Activated CD8-positive, alpha-beta T cell treated with anti-CD3 and anti-CD28 coated beads, Interleukin-2, amount 10 ng/mL, durations not matched to agents 7 days and 5 days (primary cell): Measurements from ENCODE around the gene RNMT. TPM values are rescaled to one million over a fixed set of nuclear protein-coding genes. Genes with fewer than 3 reads are reported as not detected.

ENCODE experiments used
- ATAC-seq: fragments of 150-1000 bp; cut with Tn5 transposase; one replicate; pipeline ENCODE4 v1.10.0; 2021; ENCODE audit warnings: moderate library complexity
- CTCF ChIA-PET: fragments of 350-600 bp; sonication (Branson Sonifier 250); formaldehyde crosslinking; loops from one replicate; lab custom pipeline; 2021; ENCODE audit warnings: antibody characterized with exemption; lab: Charles Lee
- POLR2A ChIA-PET: fragments of 350-600 bp; sonication (Branson Sonifier 250); formaldehyde crosslinking; loops from one replicate; lab custom pipeline; 2021; ENCODE audit warnings: antibody characterized with exemption; lab: Charles Lee
- DNase-seq: peaks from one replicate; pipeline ENCODE4 v3.0.0-alpha.2; 2020
- H3K27ac Mint-ChIP-seq: one replicate; pipeline ENCODE4 v1.8.0; 2021; ENCODE audit warnings: mild to moderate bottlenecking, mixed read lengths
- H3K27me3 Mint-ChIP-seq: one replicate; pipeline ENCODE4 v1.8.0; 2021; ENCODE audit warnings: low read depth, mixed read lengths
- H3K36me3 Mint-ChIP-seq: one replicate; pipeline ENCODE4 v1.8.0; 2021; ENCODE audit warnings: low read depth, mixed read lengths
- H3K4me1 Mint-ChIP-seq: one replicate; pipeline ENCODE4 v1.8.0; 2021; ENCODE audit warnings: low read depth, mixed read lengths
- H3K4me3 Mint-ChIP-seq: one replicate; pipeline ENCODE4 v1.8.0; 2021; ENCODE audit warnings: mild to moderate bottlenecking, mixed read lengths
- H3K9me3 Mint-ChIP-seq: one replicate; pipeline ENCODE4 v1.8.0; 2022; ENCODE audit warnings: mixed read lengths; ENCODE audit not compliant: insufficient read depth
- total RNA-seq, 2 experiments: library from RNA; stranded (reverse); gene quantifications; one replicate each; pipeline ENCODE4 v1.2.3, GENCODE V29; 2021

Gene RNMT
- total RNA-seq, 2 experiments from 2014 or later = 31.2 to 37.7 TPM

DNA sequence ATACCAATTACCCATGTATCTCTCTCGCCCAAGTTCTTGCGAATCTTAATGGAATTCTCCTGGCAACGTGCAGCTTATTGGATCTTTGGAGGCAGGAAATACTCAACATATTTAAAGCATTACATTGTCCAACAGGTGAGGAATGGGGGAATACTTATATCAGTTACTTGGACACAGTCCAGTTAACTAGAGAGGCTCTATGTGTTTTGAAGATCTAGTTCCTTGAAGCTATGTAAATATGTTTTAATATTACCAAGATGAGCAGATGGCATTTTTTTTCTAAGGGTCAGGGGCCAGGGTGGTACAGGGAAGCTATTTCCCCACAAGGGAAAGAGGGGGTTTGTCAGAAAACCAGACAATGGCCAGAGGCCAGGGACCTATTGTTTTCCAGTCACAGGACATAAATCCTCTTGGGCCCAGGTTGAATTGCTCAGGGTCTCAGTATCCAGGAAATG, 70.7 kb downstream of the RNMT start:
- H3K36me3 Mint-ChIP-seq = no peaks in the 10 kb centered on the region
- no peaks in the 10 kb centered on the region for H3K9me3 Mint-ChIP-seq
- DNase-seq = no peak
- ATAC-seq = no peak
- peaks cover 7% of the 10 kb centered on the region for H3K4me1 Mint-ChIP-seq
- H3K27me3 Mint-ChIP-seq = peaks cover 27% of the 10 kb centered on the region
- ChIA-PET CTCF (interaction anchor here (1.0 to 2.3 kb wide), 2 partner anchors 16 to 19 kb away, joined by 4 to 11 read pairs; no protein-coding TSS in a partner anchor), POLR2A (no interaction called here)
- H3K27ac Mint-ChIP-seq = no peak overlapping the region
- no peak overlapping the region for H3K4me3 Mint-ChIP-seq

DNA sequence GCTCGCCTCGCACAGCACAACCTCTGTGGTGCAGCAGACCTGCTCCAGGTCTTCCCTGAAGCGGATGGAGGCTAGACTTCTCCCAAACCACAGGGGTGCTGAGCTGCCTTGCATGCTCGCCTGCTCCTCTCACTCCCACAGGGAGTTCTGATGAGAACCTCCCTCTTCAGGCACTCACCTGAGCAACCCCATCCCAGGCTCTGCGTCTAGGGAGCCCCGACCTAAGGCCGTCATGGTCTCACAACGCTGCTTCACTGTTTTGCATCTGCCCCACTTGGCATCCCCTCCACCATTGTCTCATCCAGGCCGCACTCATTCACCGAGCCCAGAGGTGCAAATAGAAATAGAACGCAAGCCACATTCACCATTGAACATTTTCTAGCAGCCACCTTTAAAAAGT, 72.9 kb downstream of the RNMT start:
- Mint-ChIP-seq H3K27ac (no peak overlapping the region), H3K27me3 (peaks cover 40% of the 10 kb centered on the region), H3K4me1 (peaks cover 7% of the 10 kb centered on the region), H3K4me3 (no peak overlapping the region), H3K9me3 (no peaks in the 10 kb centered on the region), H3K36me3 (no peaks in the 10 kb centered on the region)
- DNase-seq = no peak
- ChIA-PET POLR2A (no interaction called here), CTCF (interaction anchor here (0.9 kb wide), 1 partner anchor 13 kb away, joined by 3 read pairs; no protein-coding TSS in a partner anchor)
- ATAC-seq = no peak

DNA sequence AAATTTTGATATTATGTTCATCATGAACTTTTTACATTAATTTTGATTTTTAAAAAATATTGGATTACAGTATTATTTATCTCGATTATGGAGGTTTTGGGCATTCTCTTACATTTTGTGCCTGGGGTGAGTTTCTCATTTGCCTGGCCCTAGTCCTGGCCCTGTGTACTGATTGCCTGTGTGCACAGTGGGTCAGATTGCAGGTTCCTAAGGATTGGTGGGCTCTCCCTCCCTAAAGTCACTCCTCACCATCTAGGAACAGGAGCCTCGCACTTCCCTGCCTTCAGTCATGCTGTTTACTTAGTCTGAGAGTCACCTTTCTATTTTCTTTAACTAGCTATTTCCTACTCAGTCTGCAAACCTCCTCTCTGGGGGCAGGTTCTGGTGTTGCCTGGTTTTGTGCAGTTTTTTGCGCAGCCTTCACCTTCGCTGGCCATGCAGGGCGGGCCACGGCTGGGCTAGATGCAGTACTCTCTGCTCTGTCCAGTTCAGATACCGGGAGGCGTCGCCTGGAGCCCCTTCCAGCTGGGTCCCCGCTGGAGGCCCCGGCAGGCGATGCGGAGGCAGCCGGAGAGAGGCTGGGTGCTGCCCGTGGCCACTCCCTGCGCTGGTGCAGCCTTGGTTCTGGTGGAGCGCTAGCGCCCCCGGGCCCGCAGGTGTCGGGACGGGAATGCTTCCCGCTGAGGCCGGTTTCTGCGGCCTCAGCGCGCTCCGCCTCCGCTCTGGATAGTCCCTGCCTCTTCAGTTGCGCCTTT, 74.2 kb downstream of the RNMT start:
- Mint-ChIP-seq H3K9me3 (no peaks in the 10 kb centered on the region), H3K4me1 (peaks cover 7% of the 10 kb centered on the region), H3K4me3 (peak overlapping the region; percentile 25), H3K27ac (no peak overlapping the region), H3K27me3 (peaks cover 45% of the 10 kb centered on the region), H3K36me3 (no peaks in the 10 kb centered on the region)
- POLR2A ChIA-PET = no interaction called here
- DNase-seq = peak; percentile 63
- ATAC-seq = peak; percentile 97
- CTCF ChIA-PET = interaction anchor here (1.0 to 5.2 kb wide), 2 partner anchors 12 to 171 kb away, joined by 3 to 36 read pairs; no protein-coding TSS in a partner anchor

DNA sequence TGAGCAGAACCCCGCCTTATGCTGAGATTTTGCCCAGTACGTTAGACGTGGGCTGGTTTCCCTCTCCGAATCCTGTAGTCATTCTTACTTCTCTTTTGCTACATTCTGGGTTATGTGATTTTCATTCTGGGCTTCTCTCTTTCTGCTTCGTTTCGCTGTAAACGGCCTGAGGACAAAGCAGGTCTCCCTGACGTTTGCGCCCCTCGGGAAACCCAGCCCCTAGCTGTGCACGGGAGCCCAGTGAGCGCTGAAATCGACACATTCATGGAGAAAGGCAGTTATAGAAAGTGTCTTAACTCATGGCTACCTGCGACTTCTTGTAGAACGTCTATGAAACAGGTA, 74.8 kb downstream of the RNMT start:
- ATAC-seq (no peak), DNase-seq (no peak)
- ChIA-PET POLR2A (no interaction called here), CTCF (interaction anchor here (1.0 to 5.2 kb wide), 2 partner anchors 11 to 172 kb away, joined by 3 to 36 read pairs; no protein-coding TSS in a partner anchor)
- Mint-ChIP-seq H3K9me3 (no peaks in the 10 kb centered on the region), H3K4me1 (peaks cover 7% of the 10 kb centered on the region), H3K36me3 (no peaks in the 10 kb centered on the region), H3K27me3 (peaks cover 50% of the 10 kb centered on the region), H3K4me3 (peak overlapping the region; percentile 25), H3K27ac (no peak overlapping the region)

DNA sequence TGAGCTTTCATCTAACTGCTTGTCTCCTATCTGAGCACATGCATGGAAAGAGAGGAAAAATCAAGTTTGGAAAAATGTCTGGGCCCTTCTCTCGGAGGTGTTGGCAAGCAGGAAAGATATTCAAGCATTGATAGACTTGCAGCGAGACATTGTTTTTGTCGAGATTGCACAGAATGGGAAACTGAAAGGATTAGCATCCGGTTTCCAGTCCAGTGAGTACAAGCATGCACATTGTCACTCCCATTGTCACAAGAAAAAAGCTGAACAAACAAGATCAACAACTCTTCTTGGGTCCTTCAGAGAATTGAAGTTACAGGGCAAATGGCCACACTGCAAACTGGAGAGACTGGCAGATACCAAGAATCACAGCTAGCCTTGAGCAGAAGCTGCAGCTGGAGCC, 77.8 kb downstream of the RNMT start:
- H3K4me3 Mint-ChIP-seq = no peak overlapping the region
- ChIA-PET CTCF (interaction anchor here (5.2 kb wide), 1 partner anchor 8 kb away, joined by 36 read pairs; no protein-coding TSS in a partner anchor), POLR2A (no interaction called here)
- H3K4me1 Mint-ChIP-seq = peaks cover 7% of the 10 kb centered on the region
- H3K36me3 Mint-ChIP-seq = no peaks in the 10 kb centered on the region
- DNase-seq (no peak), ATAC-seq (no peak)
- H3K27ac Mint-ChIP-seq = no peak overlapping the region
- H3K9me3 Mint-ChIP-seq = no peaks in the 10 kb centered on the region
- H3K27me3 Mint-ChIP-seq = peaks cover 47% of the 10 kb centered on the region

DNA sequence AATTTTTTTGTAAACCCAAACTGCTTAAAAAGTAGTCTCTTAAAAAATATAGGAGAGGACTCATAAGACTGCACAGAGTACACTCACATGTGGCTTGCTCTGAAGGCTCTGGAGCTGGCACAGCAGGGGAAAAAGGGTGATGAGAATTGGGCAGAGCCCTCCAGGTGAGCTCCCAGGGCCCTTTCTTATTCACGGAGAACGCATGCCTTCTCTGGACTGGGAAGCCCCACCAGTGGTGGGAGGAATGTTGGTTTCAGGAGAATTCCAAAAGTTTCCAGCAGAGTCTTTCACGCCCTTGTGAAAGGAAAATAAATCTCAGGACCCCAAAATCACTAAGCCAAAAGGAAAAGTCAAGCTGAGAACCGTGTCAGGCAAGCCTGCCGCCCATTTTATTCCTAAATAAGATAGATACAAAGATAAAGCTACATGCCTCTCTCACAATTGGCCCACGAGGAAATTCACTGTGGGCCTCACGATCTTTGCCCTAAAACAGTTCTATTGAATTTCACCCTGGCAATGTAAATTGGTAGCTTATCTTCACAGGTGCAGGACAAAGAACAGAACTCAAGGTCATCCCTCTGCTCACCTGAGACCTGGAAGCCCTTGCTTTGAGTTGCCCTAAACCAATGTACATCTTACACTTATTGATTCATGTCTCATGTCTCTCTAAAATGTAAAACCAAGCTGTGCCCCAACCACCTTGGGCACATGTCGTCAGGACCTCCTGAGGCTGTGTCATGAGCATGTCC, 82.0 kb downstream of the RNMT start:
- Mint-ChIP-seq H3K9me3 (no peaks in the 10 kb centered on the region), H3K4me1 (no peaks in the 10 kb centered on the region), H3K4me3 (no peak overlapping the region), H3K27ac (no peak overlapping the region), H3K36me3 (no peaks in the 10 kb centered on the region), H3K27me3 (peaks cover 37% of the 10 kb centered on the region)
- ATAC-seq = no peak
- ChIA-PET POLR2A (no interaction called here), CTCF (interaction anchor here (1.4 kb wide), 1 partner anchor 279 kb away, joined by 5 read pairs; no protein-coding TSS in a partner anchor)
- DNase-seq = peak; percentile 13

DNA sequence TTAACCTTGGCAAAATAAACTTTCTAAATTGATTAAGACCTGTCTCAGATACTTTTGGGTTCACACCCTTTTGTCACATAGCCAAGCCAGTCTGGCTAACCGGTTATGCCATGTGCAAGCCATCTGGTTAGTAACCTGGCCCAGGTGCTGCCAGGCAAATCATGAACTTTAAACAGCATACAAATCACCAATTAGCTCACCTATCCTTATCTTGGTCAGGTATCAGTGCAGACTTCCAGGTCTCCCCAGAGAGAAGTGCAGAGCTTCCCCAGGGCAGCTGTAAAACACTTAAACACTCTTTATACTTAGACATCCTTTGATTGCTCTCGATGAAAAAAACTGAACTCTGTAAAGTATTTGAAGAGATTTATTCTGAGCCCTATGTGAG, 82.6 kb downstream of the RNMT start:
- Mint-ChIP-seq H3K36me3 (no peaks in the 10 kb centered on the region), H3K4me3 (no peak overlapping the region), H3K27me3 (peaks cover 35% of the 10 kb centered on the region), H3K9me3 (no peaks in the 10 kb centered on the region), H3K27ac (no peak overlapping the region), H3K4me1 (no peaks in the 10 kb centered on the region)
- ATAC-seq (no peak), DNase-seq (peak; percentile 11)
- CTCF ChIA-PET = interaction anchor here (0.6 to 1.4 kb wide), 2 partner anchors 25 to 279 kb away, joined by 3 to 5 read pairs; no protein-coding TSS in a partner anchor
- POLR2A ChIA-PET = no interaction called here

DNA sequence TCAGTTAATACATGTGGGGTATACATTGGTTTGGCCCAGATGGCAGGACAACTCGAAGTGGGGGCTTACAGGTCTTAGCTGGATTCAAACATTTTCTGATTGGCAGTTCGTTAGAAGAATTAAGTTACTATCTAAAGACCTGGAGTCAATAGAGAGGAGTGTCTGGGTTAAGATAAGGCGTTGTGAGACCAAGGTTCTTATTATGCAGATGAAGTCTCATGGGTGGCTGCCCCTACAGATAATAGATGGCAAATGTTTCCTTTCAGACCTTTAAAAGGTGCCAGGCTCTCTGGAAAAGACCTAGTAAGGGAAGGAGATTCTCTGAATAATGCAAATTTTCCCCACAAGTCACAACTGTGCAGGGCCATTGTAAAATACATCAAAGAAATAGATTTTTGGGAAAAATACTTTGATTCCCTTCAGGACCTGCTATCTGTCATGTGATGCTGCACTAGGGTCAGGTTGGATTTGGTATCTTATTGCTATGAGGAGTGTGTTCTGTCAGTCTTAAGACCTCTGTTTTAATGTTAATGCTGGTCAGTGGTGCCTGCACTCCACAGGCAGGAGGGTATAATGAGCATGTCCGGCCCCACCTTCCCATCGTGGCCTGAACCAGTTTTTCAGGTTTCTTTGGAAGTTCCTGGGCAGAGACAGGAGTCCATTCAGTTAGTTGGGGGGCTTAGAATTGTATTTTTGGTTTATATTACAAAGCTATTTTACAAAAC, 83.2 kb downstream of the RNMT start:
- CTCF ChIA-PET = interaction anchor here (0.6 to 4.5 kb wide), 3 partner anchors 15 to 278 kb away, joined by 3 to 24 read pairs (median 5); partner anchors contain the start of gene MC5R
- H3K36me3 Mint-ChIP-seq = no peaks in the 10 kb centered on the region
- H3K4me1 Mint-ChIP-seq = no peaks in the 10 kb centered on the region
- H3K4me3 Mint-ChIP-seq = no peak overlapping the region
- POLR2A ChIA-PET = interaction anchor here (0.6 kb wide), 2 partner anchors 105 to 136 kb away, joined by 3 to 4 read pairs; no protein-coding TSS in a partner anchor
- no peaks in the 10 kb centered on the region for H3K9me3 Mint-ChIP-seq
- DNase-seq (peak; percentile 4), ATAC-seq (no peak)
- no peak overlapping the region for H3K27ac Mint-ChIP-seq
- H3K27me3 Mint-ChIP-seq = peaks cover 28% of the 10 kb centered on the region

DNA sequence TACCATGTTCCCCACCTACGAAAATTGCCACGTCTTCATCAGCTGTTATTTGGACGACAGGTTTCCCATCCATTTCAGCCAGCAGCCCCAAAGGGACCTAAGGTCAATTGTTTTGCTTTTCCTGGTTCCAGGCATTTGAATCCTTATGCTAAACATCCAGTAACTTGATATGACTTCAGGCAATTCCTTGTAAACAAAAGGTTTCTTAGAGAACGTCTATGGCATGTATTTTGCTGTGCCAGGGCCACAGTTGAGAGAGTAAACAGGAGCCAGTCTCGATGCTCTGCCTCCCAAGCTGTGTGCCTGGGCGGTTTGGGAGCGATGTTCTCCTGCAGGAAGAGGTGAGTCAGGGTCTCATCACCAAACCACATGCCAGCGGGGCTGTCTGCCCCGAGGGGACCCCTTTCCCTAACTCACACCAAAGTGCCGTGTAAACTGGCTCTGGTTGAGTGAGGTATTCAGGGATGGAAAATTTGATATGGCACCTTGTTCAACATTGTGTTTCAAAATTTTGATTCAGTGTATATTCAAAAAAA, 84.5 kb downstream of the RNMT start:
- Mint-ChIP-seq H3K4me3 (no peak overlapping the region), H3K27ac (no peak overlapping the region), H3K4me1 (no peaks in the 10 kb centered on the region), H3K9me3 (no peaks in the 10 kb centered on the region), H3K36me3 (no peaks in the 10 kb centered on the region), H3K27me3 (peaks cover 20% of the 10 kb centered on the region)
- DNase-seq = peak; percentile 12
- POLR2A ChIA-PET = no interaction called here
- ATAC-seq = no peak
- CTCF ChIA-PET = interaction anchor here (1.2 to 4.5 kb wide), 3 partner anchors 8 to 275 kb away, joined by 3 to 36 read pairs (median 24); partner anchors contain the start of gene MC5R

DNA sequence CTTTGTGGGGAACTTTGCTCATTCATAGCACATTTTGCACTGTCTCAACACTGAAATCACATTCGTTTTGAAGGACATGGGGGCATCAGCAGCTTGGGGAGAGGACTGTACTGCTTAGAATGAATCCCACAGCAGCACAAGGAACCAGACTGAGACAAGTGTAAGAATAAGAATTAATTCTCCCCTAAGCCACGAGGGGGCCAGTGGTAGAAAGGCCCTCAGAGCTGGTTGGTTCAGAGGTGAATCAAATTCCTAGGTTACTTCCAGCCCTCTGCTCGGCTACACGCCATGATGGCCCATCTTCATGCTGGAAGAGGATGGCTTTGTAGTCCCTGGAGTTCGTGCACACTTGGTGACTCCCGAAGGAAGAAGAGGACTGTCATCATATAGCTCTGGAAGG, 85.5 kb downstream of the RNMT start:
- Mint-ChIP-seq H3K4me1 (no peaks in the 10 kb centered on the region), H3K27ac (no peak overlapping the region), H3K9me3 (no peaks in the 10 kb centered on the region), H3K36me3 (no peaks in the 10 kb centered on the region), H3K27me3 (peaks cover 15% of the 10 kb centered on the region), H3K4me3 (no peak overlapping the region)
- ChIA-PET CTCF (interaction anchor here (0.9 to 4.5 kb wide), 15 partner anchors 9 to 596 kb away, joined by 3 to 36 read pairs (median 4); partner anchors contain the start of gene MC5R), POLR2A (no interaction called here)
- ATAC-seq (no peak), DNase-seq (peak; percentile 19)
